Transverse colon (tissue), 4 donors: Measurements from ENCODE around the gene SYT12. TPM values are rescaled to one million over a fixed set of nuclear protein-coding genes. Genes with fewer than 3 reads are reported as not detected.

ENCODE experiments used
- DNase-seq: peaks from one replicate; pipeline ENCODE4 v3.0.0-alpha.2; 2019
- H3K27ac ChIP-seq, 4 donors: fragments of 200-600 bp; sonication (generic); 2 replicates each; pipeline ENCODE4 v1.5.1; 2016 to 2018; ENCODE audit warnings: inconsistent platforms in 4 of 4
- H3K27me3 ChIP-seq: fragments of 200-600 bp; sonication (generic); 2 replicates; pipeline ENCODE4 v1.5.1; 2017; ENCODE audit warnings: inconsistent platforms
- H3K36me3 ChIP-seq, 4 donors: fragments of 200-600 bp; sonication (generic); 2 replicates each; pipeline ENCODE4 v1.5.1; 2017 to 2019; ENCODE audit warnings: inconsistent platforms in 4 of 4
- H3K4me1 ChIP-seq, 4 donors: fragments of 200-600 bp; sonication (generic); 2 replicates each; pipeline ENCODE4 v1.5.1; 2017 to 2020; ENCODE audit warnings: inconsistent platforms in 4 of 4
- H3K4me3 ChIP-seq, 4 donors: fragments of 200-600 bp; sonication (generic); 1 replicate in 1 of 4; 2 replicates in 3 of 4; pipeline versions ENCODE4 v1.5.1 to v1.6.1; 2017 to 2019; ENCODE audit warnings: inconsistent platforms in 4 of 4
- H3K9me3 ChIP-seq, 2 donors: fragments of 200-600 bp; sonication (generic); 2 replicates each; pipeline ENCODE4 v1.5.1; 2017 to 2019; ENCODE audit warnings: inconsistent platforms in 2 of 2
- EP300 ChIP-seq: sonication (generic); formaldehyde crosslinking; IDR thresholded peaks from one replicate; pipeline ENCODE4 v1.6.1; 2017; ENCODE audit warnings: antibody characterized with exemption, low read depth
- POLR2A ChIP-seq: fragments of 450-650 bp; IDR thresholded peaks from one replicate; pipeline ENCODE4 v1.6.1; 2016; ENCODE audit warnings: antibody characterized with exemption, mild to moderate bottlenecking, moderate library complexity
- POLR2AphosphoS5 ChIP-seq, 3 donors: sonication (generic); formaldehyde crosslinking; IDR thresholded peaks; one replicate each; pipeline ENCODE4 v1.6.1; 2016; ENCODE audit warnings: antibody characterized with exemption in 3 of 3
- WGBS, 2 donors: methylation state at CpG; one replicate each; pipeline ENCODE4 v1.1.5; 2018; ENCODE audit warnings: low coverage in 1 of 2; 5-methylcytosine and 5-hydroxymethylcytosine counted together
- in situ Hi-C, 4 donors: fragments of 200-750 bp; cut with MboI; loops; one replicate each; pipeline versions ENCODE4 v1.15.0 to v1.15.1; 2017; ENCODE audit warnings: low sequenced_read_pairs in 3 of 4, low pct_ligation_motif_present in 1 of 4, low pct_unique_long_range_greater_than_20kb in 1 of 4
- intact Hi-C: fragments of 100-400 bp; cut with DNase I; formaldehyde crosslinking; loops from one replicate; pipeline ENCODE4 v1.15.1; 2023; ENCODE audit warnings: low total_unique reads
- total RNA-seq, 4 donors: library from RNA; depleted of rRNA; stranded (reverse); fragments of >200 nt; gene quantifications; one replicate each; pipeline ENCODE4 v1.1.0, GENCODE V29; 2016
- TF ChIP-seq, protein P1 (sequence below), 5 experiments: fragments of 200-600 bp in 3 of 5; fragments of 450-650 bp in 2 of 5; sonication (generic) in 3 of 5; IDR thresholded peaks; 1 replicate in 2 of 5; 2 replicates in 3 of 5; pipeline ENCODE4 v1.5.1; 2016 to 2017; ENCODE audit warnings: antibody characterized with exemption in 5 of 5, inconsistent platforms in 3 of 5, mild to moderate bottlenecking in 2 of 5, moderate library complexity in 1 of 5

The SYT12 gene
- total RNA-seq, 4 donors from 2014 or later: not detected

DNA sequence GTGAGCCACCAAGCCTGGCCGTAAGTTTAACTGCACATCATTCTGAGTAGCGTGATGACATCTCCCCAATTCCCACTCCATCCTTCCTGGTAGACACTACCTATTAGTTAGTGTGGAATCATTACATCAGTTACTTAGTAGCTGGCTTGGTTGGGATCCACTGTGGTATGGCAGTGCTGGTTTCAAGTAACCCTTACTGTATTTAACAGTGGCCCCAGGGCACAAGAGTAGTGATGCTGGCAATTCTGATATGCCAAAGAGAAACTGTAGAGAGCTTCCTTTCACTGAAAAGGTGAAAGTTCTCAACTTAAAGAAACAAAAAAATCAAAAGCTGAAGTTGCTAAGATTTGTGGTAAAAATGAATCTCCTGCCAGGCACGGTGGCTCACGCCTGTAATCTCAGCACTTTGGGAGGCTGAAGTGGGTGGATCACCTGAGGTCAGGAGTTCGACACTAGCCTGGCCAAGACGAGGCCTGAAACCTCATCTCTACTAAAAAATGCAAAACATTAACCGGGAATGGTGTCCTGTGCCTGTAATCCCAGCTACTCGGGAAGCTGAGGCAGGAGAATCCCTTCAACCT is 60.9 kb downstream of the SYT12 start:
- no peaks in the 10 kb centered on the region for H3K9me3 ChIP-seq
- no peaks in the 10 kb centered on the region for H3K27me3 ChIP-seq
- intact Hi-C loops: loop anchor here (10.0 kb wide), 1 partner anchor 81 kb away; no protein-coding TSS in a partner anchor
- in situ Hi-C loops: loop anchor here in 2 of 4 donors (5.0 kb wide), 1 partner anchor 83 kb away; no protein-coding TSS in a partner anchor
- H3K4me1 ChIP-seq: peaks cover 0 to 12% (median 9%) of the 10 kb centered on the region in 4 donors
- no peak overlapping the region for H3K27ac ChIP-seq
- no peak overlapping the region for H3K4me3 ChIP-seq
- H3K36me3 ChIP-seq: no peaks in the 10 kb centered on the region
- 81 to 87% methylated on average over 7 to 8 of the region's 8 CpGs for WGBS, 2 donors
- no peak for DNase-seq
- TF ChIP-seq POLR2A: no peak
- no peak for TF ChIP-seq EP300
- no peak for TF ChIP-seq POLR2AphosphoS5 (IDR thresholded peaks at IDR 0.05)
- TF ChIP-seq, protein P1, sequence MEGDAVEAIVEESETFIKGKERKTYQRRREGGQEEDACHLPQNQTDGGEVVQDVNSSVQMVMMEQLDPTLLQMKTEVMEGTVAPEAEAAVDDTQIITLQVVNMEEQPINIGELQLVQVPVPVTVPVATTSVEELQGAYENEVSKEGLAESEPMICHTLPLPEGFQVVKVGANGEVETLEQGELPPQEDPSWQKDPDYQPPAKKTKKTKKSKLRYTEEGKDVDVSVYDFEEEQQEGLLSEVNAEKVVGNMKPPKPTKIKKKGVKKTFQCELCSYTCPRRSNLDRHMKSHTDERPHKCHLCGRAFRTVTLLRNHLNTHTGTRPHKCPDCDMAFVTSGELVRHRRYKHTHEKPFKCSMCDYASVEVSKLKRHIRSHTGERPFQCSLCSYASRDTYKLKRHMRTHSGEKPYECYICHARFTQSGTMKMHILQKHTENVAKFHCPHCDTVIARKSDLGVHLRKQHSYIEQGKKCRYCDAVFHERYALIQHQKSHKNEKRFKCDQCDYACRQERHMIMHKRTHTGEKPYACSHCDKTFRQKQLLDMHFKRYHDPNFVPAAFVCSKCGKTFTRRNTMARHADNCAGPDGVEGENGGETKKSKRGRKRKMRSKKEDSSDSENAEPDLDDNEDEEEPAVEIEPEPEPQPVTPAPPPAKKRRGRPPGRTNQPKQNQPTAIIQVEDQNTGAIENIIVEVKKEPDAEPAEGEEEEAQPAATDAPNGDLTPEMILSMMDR (IDR thresholded peaks at IDR 0.05): no peak

DNA sequence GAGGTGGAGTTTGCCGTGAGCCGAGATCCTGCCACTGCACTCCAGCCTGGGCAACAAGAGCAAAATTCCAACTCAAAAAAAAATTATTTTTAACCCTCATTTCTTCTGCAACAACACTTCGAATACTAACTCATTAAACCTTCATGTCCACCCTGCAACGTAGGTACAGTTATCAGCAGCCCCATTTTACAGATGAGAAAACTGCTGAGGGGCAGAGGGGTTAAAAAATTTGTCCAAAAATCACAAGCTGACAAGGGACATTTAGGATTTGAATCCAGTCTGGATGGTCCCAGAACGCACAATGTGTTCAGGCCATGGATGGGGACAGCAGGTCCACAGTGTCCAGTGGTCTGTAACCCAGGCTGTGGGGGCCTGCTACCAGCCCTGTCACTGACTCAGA is 62.7 kb downstream of the SYT12 start:
- no peak overlapping the region for H3K27ac ChIP-seq
- no peak for DNase-seq
- H3K4me3 ChIP-seq: no peak overlapping the region
- no peaks in the 10 kb centered on the region for H3K36me3 ChIP-seq
- H3K9me3 ChIP-seq: no peaks in the 10 kb centered on the region
- intact Hi-C loops (loop anchor here (10.0 kb wide), 1 partner anchor 79 kb away; no protein-coding TSS in a partner anchor), in situ Hi-C loops (no loop called here)
- no peaks in the 10 kb centered on the region for H3K27me3 ChIP-seq
- peaks cover 0 to 11% (median 9%) of the 10 kb centered on the region in 4 donors for H3K4me1 ChIP-seq
- WGBS, 2 donors: 92% methylated on average over 4 to 5 of the region's 5 CpGs
- no peak for TF ChIP-seq EP300
- TF ChIP-seq POLR2AphosphoS5 (IDR thresholded peaks at IDR 0.05): no peak
- TF ChIP-seq, protein P1 (IDR thresholded peaks at IDR 0.05): no peak
- no peak for TF ChIP-seq POLR2A

DNA sequence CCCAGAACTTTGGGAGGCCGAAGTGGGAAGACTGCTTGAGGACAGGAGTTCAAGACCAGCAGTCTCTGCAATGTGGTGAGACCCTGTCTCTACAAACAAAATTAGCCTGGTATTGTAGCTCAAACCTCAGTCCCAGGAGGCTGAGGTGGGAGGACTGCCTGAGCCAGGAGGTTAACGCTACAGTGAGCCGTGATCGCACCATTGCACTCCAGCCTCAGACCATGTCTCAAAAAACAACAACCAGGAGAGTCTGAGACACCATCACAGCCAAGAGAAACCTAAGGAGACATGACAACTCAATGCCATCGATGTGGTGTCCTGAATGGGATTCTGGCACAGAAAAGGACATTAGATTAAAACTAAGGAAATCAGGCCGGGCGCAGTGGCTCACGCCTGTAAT is 67.8 kb downstream of the SYT12 start:
- TF ChIP-seq POLR2A (no peak), POLR2AphosphoS5 (IDR thresholded peaks at IDR 0.05) (no peak), EP300 (no peak)
- TF ChIP-seq, protein P1 (IDR thresholded peaks at IDR 0.05): no peak
- no peak overlapping the region for H3K4me3 ChIP-seq
- DNase-seq: no peak
- WGBS, 2 donors: 96 to 97% methylated on average over 4 to 8 of the region's 8 CpGs
- no peaks in the 10 kb centered on the region for H3K9me3 ChIP-seq
- no peaks in the 10 kb centered on the region for H3K27me3 ChIP-seq
- no peak overlapping the region for H3K27ac ChIP-seq
- in situ Hi-C loops (no loop called here), intact Hi-C loops (no loop called here)
- H3K36me3 ChIP-seq: no peaks in the 10 kb centered on the region
- H3K4me1 ChIP-seq: peaks cover 0 to 6% (median 0%) of the 10 kb centered on the region in 4 donors

DNA sequence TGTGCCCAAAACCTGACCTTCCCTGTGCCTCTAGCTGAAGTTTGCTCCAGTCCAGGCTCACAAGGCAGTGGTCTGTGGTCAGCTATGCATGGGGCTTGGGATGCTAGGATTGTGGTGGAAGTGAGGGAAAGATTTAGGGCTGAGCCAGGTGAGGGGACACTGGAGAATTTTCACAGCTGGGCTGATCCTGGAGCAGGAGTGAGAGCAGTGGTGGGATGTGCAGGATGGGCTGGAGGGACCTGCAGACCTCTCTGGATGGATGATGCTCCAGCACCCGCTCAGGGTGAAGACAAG is 72.2 kb downstream of the SYT12 start:
- in situ Hi-C loops (no loop called here), intact Hi-C loops (no loop called here)
- Histone ChIP-seq H3K9me3 (no peaks in the 10 kb centered on the region), H3K4me1 (peaks cover 0 to 6% (median 0%) of the 10 kb centered on the region in 4 donors), H3K4me3 (no peak overlapping the region), H3K27me3 (no peaks in the 10 kb centered on the region), H3K36me3 (no peaks in the 10 kb centered on the region), H3K27ac (no peak overlapping the region)
- TF ChIP-seq POLR2A: no peak
- no peak for TF ChIP-seq EP300
- TF ChIP-seq POLR2AphosphoS5 (IDR thresholded peaks at IDR 0.05): no peak
- TF ChIP-seq, protein P1 (IDR thresholded peaks at IDR 0.05): peak in 1 of 5 experiments; percentile 4
- DNase-seq: no peak
- whole genome bisulfite sequencing, 2 donors: 100% methylated on average over 1 of the region's 1 CpG
